SH-SY5Y (cell line): ENCODE results near the gene CAMTA1.

Experiments used
- GATA2 ChIP-seq: IDR thresholded peaks from 2 replicates; pipeline ENCODE4 v1.6.1; 2011; ENCODE audit warnings: mild to moderate bottlenecking, low read depth, low read length
- GATA3 ChIP-seq: IDR thresholded peaks from 2 replicates; pipeline ENCODE4 v1.6.1; 2011; ENCODE audit warnings: low read depth, mild to moderate bottlenecking, low read length, moderate library complexity

DNA sequence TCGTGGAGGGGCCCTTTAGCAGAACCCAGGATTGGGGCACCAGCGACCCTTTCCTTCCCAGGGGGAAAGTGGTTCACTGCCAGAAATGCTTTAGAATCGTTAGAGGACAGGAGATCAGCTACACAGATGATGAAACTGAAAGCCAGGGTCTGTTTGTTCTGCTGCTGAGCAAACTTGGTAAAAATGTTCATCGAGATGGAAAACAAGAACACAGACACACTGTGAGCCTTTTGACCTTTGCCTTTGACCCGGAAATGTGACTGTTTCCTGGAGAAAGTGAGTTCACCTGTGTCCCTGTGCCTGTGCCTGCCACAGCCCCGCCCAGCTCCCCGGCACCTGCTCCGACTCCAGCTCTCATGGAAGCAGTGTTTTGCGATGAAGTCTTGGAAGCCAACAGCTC lies 234.3 kb downstream of the CAMTA1 start:
- TF ChIP-seq GATA3 (no peak), GATA2 (no peak)
